Left lung (tissue), 10 donors: ENCODE results near the gene PRPH2. TPM values are rescaled to one million over a fixed set of nuclear protein-coding genes. Genes with fewer than 3 reads are reported as not detected.

ENCODE experiments used
- ATAC-seq: fragments of 200-7000 bp; cut with Tn5 transposase; one replicate; pipeline ENCODE4 v1.9.1; 2020; ENCODE audit warnings: moderate library complexity
- DNase-seq, 4 donors: peaks; one replicate each; pipeline ENCODE4 v3.0.0-alpha.2; 2013 to 2020
- H3K27ac ChIP-seq, 2 donors: fragments of 200-600 bp; sonication (generic) in 1 of 2; one replicate each; pipeline versions ENCODE4 v1.5.0 to v1.8.0; 2020 to 2021
- H3K27me3 ChIP-seq, 2 donors: fragments of 200-600 bp; sonication (generic) in 1 of 2; one replicate each; pipeline versions ENCODE4 v1.5.0 to v1.8.0; 2020 to 2021
- H3K36me3 ChIP-seq, 2 donors: fragments of 200-600 bp; sonication (generic) in 1 of 2; one replicate each; pipeline versions ENCODE4 v1.5.0 to v1.8.0; 2020 to 2021
- H3K4me1 ChIP-seq, 2 donors: fragments of 200-600 bp; one replicate each; pipeline ENCODE4 v1.8.0; 2021
- H3K4me3 ChIP-seq, 2 donors: fragments of 200-600 bp; sonication (generic) in 1 of 2; one replicate each; pipeline versions ENCODE4 v1.5.0 to v1.8.0; 2020 to 2021; ENCODE audit warnings: mild to moderate bottlenecking in 1 of 2
- H3K9me3 ChIP-seq, 2 donors: fragments of 200-600 bp; sonication (generic) in 1 of 2; one replicate each; pipeline versions ENCODE4 v1.5.0 to v1.8.0; 2020 to 2021
- intact Hi-C, 2 donors: fragments of 100-400 bp; cut with DNase I; formaldehyde crosslinking; loops; one replicate each; pipeline versions ENCODE4 v1.11.2 to v1.14.2; 2022
- polyA plus RNA-seq, 6 donors: library from polyadenylated mRNA; unstranded; fragments of 120-200 nt; gene quantifications; one replicate each; pipeline ENCODE4 v1.2.1, GENCODE V29; 2013; ENCODE audit not compliant: insufficient read length in 6 of 6
- total RNA-seq, 2 donors: library from RNA; stranded (reverse); fragmentation: NEBNext Ultra II Directional; extraction: Animal tissue kit (Norgen Biotek cat#: 25700); gene quantifications; one replicate each; pipeline ENCODE4 v1.2.1, GENCODE V29; 2021
- TF ChIP-seq, protein P1 (sequence below), 2 donors: fragments of 200-600 bp; sonication (generic) in 1 of 2; IDR thresholded peaks; one replicate each; pipeline versions ENCODE4 v1.5.0 to v1.8.0; 2021; ENCODE audit warnings: antibody characterized with exemption in 2 of 2
- donor health status: DM: no; HTN: yes; CAD: no.
- donor health status: DM: no; HTN: no; CAD: no.

The PRPH2 gene
- total and polyA plus RNA-seq, 8 donors: 1.7 to 5.6 (median 4.4) TPM

DNA sequence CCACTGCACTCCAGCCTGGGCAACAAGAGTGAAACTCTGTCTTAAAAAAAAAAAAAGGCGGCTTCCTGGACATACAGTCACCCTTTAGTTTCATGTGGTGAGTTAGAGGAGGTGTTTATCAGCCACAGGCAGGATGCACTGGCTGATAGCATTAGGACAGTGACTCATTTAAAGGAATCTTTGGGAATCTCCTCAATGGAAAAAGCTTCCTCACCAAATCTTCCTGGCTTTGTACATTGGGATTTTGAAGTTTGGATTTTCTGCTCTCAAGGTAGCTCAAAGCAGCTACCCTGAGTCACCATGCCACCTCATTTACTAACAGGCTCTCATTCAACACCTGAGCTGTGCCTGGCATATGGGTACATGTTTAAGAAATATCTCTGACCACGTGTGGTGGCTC is 20.2 kb downstream of the PRPH2 start:
- intact Hi-C loops: no loop called here
- Histone ChIP-seq H3K4me3 (no peak overlapping the region), H3K36me3 (no peaks in the 10 kb centered on the region), H3K27me3 (no peaks in the 10 kb centered on the region), H3K4me1 (no peaks in the 10 kb centered on the region), H3K27ac (no peak overlapping the region), H3K9me3 (no peaks in the 10 kb centered on the region)
- TF ChIP-seq, protein P1, sequence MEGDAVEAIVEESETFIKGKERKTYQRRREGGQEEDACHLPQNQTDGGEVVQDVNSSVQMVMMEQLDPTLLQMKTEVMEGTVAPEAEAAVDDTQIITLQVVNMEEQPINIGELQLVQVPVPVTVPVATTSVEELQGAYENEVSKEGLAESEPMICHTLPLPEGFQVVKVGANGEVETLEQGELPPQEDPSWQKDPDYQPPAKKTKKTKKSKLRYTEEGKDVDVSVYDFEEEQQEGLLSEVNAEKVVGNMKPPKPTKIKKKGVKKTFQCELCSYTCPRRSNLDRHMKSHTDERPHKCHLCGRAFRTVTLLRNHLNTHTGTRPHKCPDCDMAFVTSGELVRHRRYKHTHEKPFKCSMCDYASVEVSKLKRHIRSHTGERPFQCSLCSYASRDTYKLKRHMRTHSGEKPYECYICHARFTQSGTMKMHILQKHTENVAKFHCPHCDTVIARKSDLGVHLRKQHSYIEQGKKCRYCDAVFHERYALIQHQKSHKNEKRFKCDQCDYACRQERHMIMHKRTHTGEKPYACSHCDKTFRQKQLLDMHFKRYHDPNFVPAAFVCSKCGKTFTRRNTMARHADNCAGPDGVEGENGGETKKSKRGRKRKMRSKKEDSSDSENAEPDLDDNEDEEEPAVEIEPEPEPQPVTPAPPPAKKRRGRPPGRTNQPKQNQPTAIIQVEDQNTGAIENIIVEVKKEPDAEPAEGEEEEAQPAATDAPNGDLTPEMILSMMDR (IDR thresholded peaks at IDR 0.05): no peak
- ATAC-seq (no peak), DNase-seq (no peak)

DNA sequence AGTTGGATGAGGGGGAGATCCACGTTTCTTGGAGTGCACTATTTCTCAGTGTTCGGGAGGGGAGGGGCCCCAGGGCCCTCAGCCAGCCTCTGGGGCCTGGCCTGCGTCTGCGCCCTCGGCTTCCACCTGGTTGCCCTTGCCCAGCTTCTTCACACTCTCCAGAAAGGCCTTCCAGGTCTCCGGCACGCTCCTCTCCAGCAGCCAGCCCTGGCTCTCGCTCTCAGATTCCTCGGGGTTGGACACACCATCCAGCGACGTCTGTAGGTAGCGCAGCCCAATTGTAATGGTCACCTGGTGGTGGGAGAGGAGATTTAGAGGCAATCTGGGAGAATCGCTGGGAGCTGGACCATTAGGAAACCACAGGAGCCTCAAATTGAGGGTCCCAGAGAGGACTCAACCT is 24.2 kb downstream of the PRPH2 start:
- Histone ChIP-seq H3K4me1 (no peaks in the 10 kb centered on the region), H3K27me3 (no peaks in the 10 kb centered on the region), H3K36me3 (peaks cover 0 to 23% of the 10 kb centered on the region in 2 donors), H3K4me3 (no peak overlapping the region), H3K27ac (no peak overlapping the region), H3K9me3 (no peaks in the 10 kb centered on the region)
- ATAC-seq: no peak
- no peak for DNase-seq
- intact Hi-C loops: no loop called here
- TF ChIP-seq, protein P1 (IDR thresholded peaks at IDR 0.05): no peak

- ATAC-seq: no peak
- Histone ChIP-seq H3K27me3 (no peaks in the 10 kb centered on the region), H3K27ac (no peak overlapping the region), H3K4me3 (no peak overlapping the region), H3K4me1 (peaks cover 3 to 9% of the 10 kb centered on the region in 2 donors), H3K9me3 (no peaks in the 10 kb centered on the region), H3K36me3 (peaks cover 0 to 33% of the 10 kb centered on the region in 2 donors)
- TF ChIP-seq, protein P1 (IDR thresholded peaks at IDR 0.05): no peak
- intact Hi-C loops: no loop called here
- no peak for DNase-seq
Observed at GRCh38 chr6:42697268-42697655, 25.1 kb downstream of the PRPH2 start.

DNA sequence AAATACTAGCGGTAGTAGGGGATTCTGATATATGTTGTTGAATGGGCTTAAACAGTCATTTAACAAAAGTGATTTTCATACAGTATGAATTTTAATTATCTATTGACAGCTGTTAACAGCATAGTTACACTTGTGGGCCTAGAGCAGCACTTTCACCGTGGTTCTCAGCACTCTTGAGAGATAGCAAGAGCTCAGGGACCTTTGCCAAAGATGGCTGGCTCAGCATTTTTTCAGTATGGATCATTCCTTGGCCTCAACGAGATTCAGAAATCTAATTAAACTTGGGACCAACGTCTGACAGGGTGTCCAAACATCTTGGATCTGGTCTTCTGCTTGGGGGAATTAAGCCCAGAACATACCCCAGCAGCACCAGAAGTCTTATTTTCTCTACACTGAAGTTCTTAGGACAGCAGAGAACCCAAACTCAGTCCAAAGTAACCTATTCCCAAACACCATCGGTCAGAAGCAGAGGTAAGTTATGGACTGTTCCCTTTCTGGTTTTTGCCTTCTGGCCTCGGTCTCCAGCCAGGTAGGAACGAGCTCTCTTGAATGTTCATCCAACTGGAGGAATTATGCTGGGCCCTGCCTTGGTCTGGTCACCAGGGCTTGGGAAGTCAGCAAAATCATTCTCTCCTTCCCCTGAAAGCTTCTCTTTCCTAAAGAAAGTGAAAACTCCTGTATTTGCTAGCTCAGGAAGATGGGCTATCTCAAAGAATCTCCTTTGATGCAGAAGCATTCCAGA is 25.7 kb downstream of the PRPH2 start:
- H3K36me3 ChIP-seq: peaks cover 0 to 39% of the 10 kb centered on the region in 2 donors
- intact Hi-C loops: no loop called here
- no peak for DNase-seq
- H3K27ac ChIP-seq: no peak overlapping the region
- peaks cover 4 to 13% of the 10 kb centered on the region in 2 donors for H3K4me1 ChIP-seq
- H3K4me3 ChIP-seq: no peak overlapping the region
- H3K27me3 ChIP-seq: no peaks in the 10 kb centered on the region
- H3K9me3 ChIP-seq: no peaks in the 10 kb centered on the region
- no peak for ATAC-seq
- TF ChIP-seq, protein P1 (IDR thresholded peaks at IDR 0.05): no peak

GRCh38 chr6:42694586-42694985 is 27.8 kb downstream of the PRPH2 start:
- H3K27ac ChIP-seq: peak overlapping the region in 1 of 2 donors; percentile 68
- DNase-seq (no peak), ATAC-seq (no peak)
- H3K27me3 ChIP-seq: no peaks in the 10 kb centered on the region
- H3K36me3 ChIP-seq: peaks cover 0 to 60% of the 10 kb centered on the region in 2 donors
- peaks cover 4 to 23% of the 10 kb centered on the region in 2 donors for H3K4me1 ChIP-seq
- no peaks in the 10 kb centered on the region for H3K9me3 ChIP-seq
- intact Hi-C loops: no loop called here
- TF ChIP-seq, protein P1 (IDR thresholded peaks at IDR 0.05): no peak
- H3K4me3 ChIP-seq: no peak overlapping the region
